Endometrial microvascular endothelial cells (primary cell): ENCODE data around the gene DOC2A. TPM values are rescaled to one million over a fixed set of nuclear protein-coding genes. Genes with fewer than 3 reads are reported as not detected.

ENCODE experiments used
- in situ Hi-C: cut with HindIII; loops from 2 replicates; pipeline ENCODE4 v1.10.0; 2017; ENCODE audit warnings: low sequenced_read_pairs, low pct_unique_long_range_greater_than_20kb; ENCODE audit errors: inconsistent ontology term
- total RNA-seq: library from RNA; depleted of rRNA; stranded (reverse); fragments of >200 nt; gene quantifications from one replicate; pipeline ENCODE4 v1.2.3, GENCODE V29; 2015; ENCODE audit errors: inconsistent ontology term

The DOC2A gene
- total RNA-seq, 1 donor from 2014 or later = not detected

GRCh38 chr16:29993191-29993902, 17.5 kb downstream of the DOC2A start:
- in situ Hi-C loops = no loop called here

GRCh38 chr16:29992344-29992967, 18.4 kb downstream of the DOC2A start:
- in situ Hi-C loops = no loop called here

GRCh38 chr16:29991571-29991904, 19.3 kb downstream of the DOC2A start:
- in situ Hi-C loops = no loop called here

GRCh38 chr16:29990883-29991570, 19.8 kb downstream of the DOC2A start:
- in situ Hi-C loops = no loop called here

GRCh38 chr16:29990034-29990433, 20.8 kb downstream of the DOC2A start:
- in situ Hi-C loops = no loop called here

- in situ Hi-C loops = no loop called here
These were observed 21.5 kb downstream of the DOC2A start for GRCh38 chr16:29989111-29989858.

GRCh38 chr16:29988346-29989075, 22.3 kb downstream of the DOC2A start:
- in situ Hi-C loops = no loop called here

GRCh38 chr16:29987371-29988085, 23.3 kb downstream of the DOC2A start:
- in situ Hi-C loops = no loop called here

- in situ Hi-C loops = no loop called here
These were observed 23.9 kb downstream of the DOC2A start for GRCh38 chr16:29986931-29987330.

GRCh38 chr16:29986231-29986630, 24.6 kb downstream of the DOC2A start:
- in situ Hi-C loops = no loop called here

- in situ Hi-C loops = no loop called here
These were observed 25.5 kb downstream of the DOC2A start for GRCh38 chr16:29985271-29985811.

GRCh38 chr16:29984764-29985147, 26.1 kb downstream of the DOC2A start:
- in situ Hi-C loops = no loop called here

GRCh38 chr16:29984137-29984763, 26.6 kb downstream of the DOC2A start:
- in situ Hi-C loops = no loop called here

GRCh38 chr16:29983420-29984136, 27.2 kb downstream of the DOC2A start:
- in situ Hi-C loops = no loop called here

GRCh38 chr16:29982560-29983419, 28.0 kb downstream of the DOC2A start:
- in situ Hi-C loops = no loop called here

- in situ Hi-C loops = no loop called here
These were observed 32.1 kb downstream of the DOC2A start for GRCh38 chr16:29978564-29979270.
